ENCODE measurements around the gene PNMA6E. TPM values are rescaled to one million over a fixed set of nuclear protein-coding genes. Genes with fewer than 3 reads are reported as not detected.

PNMA6E gene
- total and polyA plus RNA-seq, 3 donors from 2014 or later, result 9.7 to 24.2 (median 13.3) TPM

DNA sequence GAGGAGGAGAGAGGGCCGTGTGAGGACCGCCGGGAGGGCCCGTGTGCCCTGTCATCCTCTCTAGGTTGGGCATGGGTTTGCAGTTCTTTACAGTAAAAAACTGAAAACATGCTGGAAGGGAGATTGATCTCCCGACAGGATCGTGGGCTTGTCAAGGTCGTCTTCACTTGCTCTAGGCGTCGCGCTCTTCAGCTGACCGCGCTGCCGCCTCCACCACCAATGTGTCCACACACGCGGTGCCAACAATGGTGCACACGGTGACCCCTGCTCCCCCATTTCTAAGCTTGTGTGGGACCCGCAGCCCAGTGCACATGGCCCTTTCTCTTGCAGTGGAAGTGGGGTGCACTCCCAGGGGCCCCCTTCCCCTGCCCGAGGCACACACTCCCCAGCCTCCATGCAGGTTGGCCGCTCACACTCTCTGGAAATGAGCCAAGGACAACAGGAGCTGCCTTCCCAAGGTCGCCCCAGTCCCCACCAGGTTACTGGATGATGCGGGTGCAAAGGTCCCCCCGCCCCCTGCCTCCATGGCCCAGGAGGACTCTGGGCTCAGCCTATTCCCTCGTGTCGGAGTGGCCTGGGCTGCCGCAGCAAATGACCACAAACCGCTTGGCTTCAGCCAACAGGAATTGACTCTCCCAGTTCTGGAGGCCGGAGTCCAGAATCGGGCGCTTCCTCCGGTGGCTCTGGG lies 8.4 kb upstream of the PNMA6E start:
- Histone ChIP-seq H3K27ac (no peak overlapping the region), H3K4me1 (no peaks in the 10 kb centered on the region), H3K36me3 (ENCODE audit: low read depth, missing control alignments) (no peaks in the 10 kb centered on the region), H3K4me3 (no peak overlapping the region), H3K27me3 (no peaks in the 10 kb centered on the region), H3K9me3 (no peaks in the 10 kb centered on the region)
- DNase-seq, result no peak
- 57 to 83% methylated on average over 10 to 15 of the region's 30 CpGs for WGBS, 2 donors
- intact Hi-C loops (cut with DNase I; ENCODE audit: low total_unique reads), result no loop called here
- TF ChIP-seq, protein P1, sequence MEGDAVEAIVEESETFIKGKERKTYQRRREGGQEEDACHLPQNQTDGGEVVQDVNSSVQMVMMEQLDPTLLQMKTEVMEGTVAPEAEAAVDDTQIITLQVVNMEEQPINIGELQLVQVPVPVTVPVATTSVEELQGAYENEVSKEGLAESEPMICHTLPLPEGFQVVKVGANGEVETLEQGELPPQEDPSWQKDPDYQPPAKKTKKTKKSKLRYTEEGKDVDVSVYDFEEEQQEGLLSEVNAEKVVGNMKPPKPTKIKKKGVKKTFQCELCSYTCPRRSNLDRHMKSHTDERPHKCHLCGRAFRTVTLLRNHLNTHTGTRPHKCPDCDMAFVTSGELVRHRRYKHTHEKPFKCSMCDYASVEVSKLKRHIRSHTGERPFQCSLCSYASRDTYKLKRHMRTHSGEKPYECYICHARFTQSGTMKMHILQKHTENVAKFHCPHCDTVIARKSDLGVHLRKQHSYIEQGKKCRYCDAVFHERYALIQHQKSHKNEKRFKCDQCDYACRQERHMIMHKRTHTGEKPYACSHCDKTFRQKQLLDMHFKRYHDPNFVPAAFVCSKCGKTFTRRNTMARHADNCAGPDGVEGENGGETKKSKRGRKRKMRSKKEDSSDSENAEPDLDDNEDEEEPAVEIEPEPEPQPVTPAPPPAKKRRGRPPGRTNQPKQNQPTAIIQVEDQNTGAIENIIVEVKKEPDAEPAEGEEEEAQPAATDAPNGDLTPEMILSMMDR (IDR thresholded peaks at IDR 0.05), result no peak
- no peak for TF ChIP-seq POLR2A (IDR thresholded peaks at IDR 0.05)

DNA sequence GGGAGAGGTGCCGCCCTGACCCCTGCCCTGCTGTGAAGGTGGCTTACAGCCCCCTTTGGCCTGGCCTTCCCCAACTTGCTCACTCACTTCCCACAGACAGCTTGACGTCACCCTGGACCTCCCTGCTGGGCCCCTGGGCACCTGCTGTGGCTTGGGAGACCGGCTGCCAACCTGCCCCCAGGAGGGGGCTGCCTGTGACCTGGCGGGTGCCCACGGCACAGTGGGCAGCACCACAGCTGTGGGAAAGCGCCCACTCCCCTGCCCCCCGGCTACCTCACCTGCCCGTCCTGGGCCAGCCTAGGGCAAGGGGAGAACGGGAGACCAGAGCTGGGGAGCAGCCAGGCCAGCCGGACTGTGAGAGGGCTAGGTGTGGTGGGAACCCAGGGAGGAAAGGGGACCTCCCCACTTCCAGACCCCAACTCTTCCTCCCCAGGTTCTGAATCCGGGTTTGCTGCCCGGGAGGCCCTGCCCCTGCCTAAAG lies 7.8 kb upstream of the PNMA6E start:
- H3K27me3 ChIP-seq, result no peaks in the 10 kb centered on the region
- H3K4me3 ChIP-seq, result no peak overlapping the region
- H3K27ac ChIP-seq, result no peak overlapping the region
- DNase-seq, result no peak
- TF ChIP-seq, protein P1 (IDR thresholded peaks at IDR 0.05), result no peak
- no peak for TF ChIP-seq POLR2A (IDR thresholded peaks at IDR 0.05)
- H3K9me3 ChIP-seq, result no peaks in the 10 kb centered on the region
- intact Hi-C loops (cut with DNase I; ENCODE audit: low total_unique reads), result no loop called here
- no peaks in the 10 kb centered on the region for H3K4me1 ChIP-seq
- WGBS, 2 donors, result 98% methylated on average over 8 of the region's 12 CpGs; no CpG with 5 or more reads in 1 of the 2 donors
- no peaks in the 10 kb centered on the region for H3K36me3 ChIP-seq (ENCODE audit: low read depth, missing control alignments)

DNA sequence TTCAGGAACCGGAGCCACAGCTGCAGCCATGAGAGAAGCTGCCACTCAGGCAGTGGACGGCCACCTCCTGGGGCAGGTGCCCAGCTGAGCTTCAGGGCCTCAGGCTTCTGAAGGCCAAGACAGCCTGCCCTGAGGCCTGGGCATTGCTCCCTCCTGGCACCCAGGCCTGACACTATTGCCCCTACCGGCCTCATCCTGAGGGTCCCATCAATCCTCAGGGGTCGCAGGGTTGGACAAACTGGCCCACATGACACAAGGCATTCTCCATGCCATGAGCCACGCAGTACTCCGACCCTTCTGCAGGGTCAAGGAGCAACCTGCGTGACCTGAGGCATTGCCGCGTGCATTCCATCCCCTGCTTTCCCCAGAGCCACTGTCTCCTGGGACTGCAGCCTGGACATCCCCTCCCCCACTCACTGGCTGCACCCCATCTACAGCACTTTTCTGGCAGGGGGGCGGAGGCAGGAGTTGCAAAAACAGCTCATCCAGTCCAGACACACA lies 7.1 kb upstream of the PNMA6E start:
- WGBS, 2 donors, result 85% methylated on average over 8 of the region's 10 CpGs; no CpG with 5 or more reads in 1 of the 2 donors
- DNase-seq, result no peak
- no peak overlapping the region for H3K4me3 ChIP-seq
- H3K27ac ChIP-seq, result no peak overlapping the region
- no peaks in the 10 kb centered on the region for H3K27me3 ChIP-seq
- intact Hi-C loops (cut with DNase I; ENCODE audit: low total_unique reads), result no loop called here
- no peaks in the 10 kb centered on the region for H3K36me3 ChIP-seq (ENCODE audit: low read depth, missing control alignments)
- no peaks in the 10 kb centered on the region for H3K9me3 ChIP-seq
- H3K4me1 ChIP-seq, result no peaks in the 10 kb centered on the region
- no peak for TF ChIP-seq POLR2A (IDR thresholded peaks at IDR 0.05)
- TF ChIP-seq, protein P1 (IDR thresholded peaks at IDR 0.05), result no peak

DNA sequence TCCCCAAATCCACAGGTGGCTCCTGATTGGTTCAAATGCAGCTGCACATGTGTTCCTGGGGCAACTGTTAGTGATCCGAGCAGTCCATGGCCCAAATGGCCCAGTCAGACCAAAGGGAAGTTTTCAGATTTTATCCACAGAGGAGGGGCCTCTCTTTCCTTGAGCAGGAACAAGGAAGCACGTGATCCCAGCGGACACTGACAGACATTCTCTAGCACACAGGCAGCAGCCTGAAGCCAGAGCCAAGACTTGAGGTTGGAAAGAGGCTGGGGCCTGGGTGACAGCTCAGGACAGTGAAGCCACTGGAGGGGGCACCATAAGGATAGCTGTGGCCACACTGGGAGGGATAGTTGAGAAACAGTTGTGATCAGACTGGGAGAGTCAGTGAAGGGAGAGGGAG lies 6.6 kb upstream of the PNMA6E start:
- 67% methylated on average over 3 of the region's 3 CpGs; no CpG with 5 or more reads in 1 of the 2 donors for WGBS, 2 donors
- intact Hi-C loops (cut with DNase I; ENCODE audit: low total_unique reads), result no loop called here

More for the DNA sequence above, 6.6 kb upstream of the PNMA6E start:
- no peak for DNase-seq
- no peak for TF ChIP-seq POLR2A (IDR thresholded peaks at IDR 0.05)
- TF ChIP-seq, protein P1 (IDR thresholded peaks at IDR 0.05), result no peak
- Histone ChIP-seq H3K9me3 (no peaks in the 10 kb centered on the region), H3K4me3 (no peak overlapping the region), H3K27ac (no peak overlapping the region), H3K36me3 (ENCODE audit: low read depth, missing control alignments) (no peaks in the 10 kb centered on the region), H3K27me3 (no peaks in the 10 kb centered on the region), H3K4me1 (no peaks in the 10 kb centered on the region)
